IPS-18a (cell line): ENCODE data around the gene HYCC1.
"Not testable (repeated sequence)": the region's sequence is repeated elsewhere in the genome, so short reads cannot be mapped to it uniquely, and the experiment has no call there.

ENCODE experiments used
- H3K27ac ChIP-seq: one replicate; pipeline ENCODE4 v1.5.1; 2013; ENCODE audit warnings: low read length
- H3K27me3 ChIP-seq: one replicate; pipeline ENCODE4 v1.6.1; 2013; ENCODE audit warnings: mild to moderate bottlenecking, low read length; ENCODE audit not compliant: control insufficient read depth, insufficient read depth
- H3K36me3 ChIP-seq: one replicate; pipeline ENCODE4 v1.6.1; 2013; ENCODE audit warnings: low read depth, low read length; ENCODE audit not compliant: control insufficient read depth
- H3K4me1 ChIP-seq: one replicate; pipeline ENCODE4 v1.6.1; 2013; ENCODE audit warnings: low read depth, low read length; ENCODE audit not compliant: control insufficient read depth
- H3K4me3 ChIP-seq: one replicate; pipeline ENCODE4 v1.5.1; 2013; ENCODE audit warnings: low read length
- H3K9ac ChIP-seq: one replicate; pipeline ENCODE4 v1.6.1; 2013; ENCODE audit warnings: mild to moderate bottlenecking, low read length, moderate library complexity
- H3K9me3 ChIP-seq: one replicate; pipeline ENCODE4 v1.6.1; 2013; ENCODE audit warnings: low read depth, low read length; ENCODE audit not compliant: control insufficient read depth

Gene HYCC1

GRCh38 chr7:23035542-23036371 lies 21.8 kb upstream of the HYCC1 start:
- not testable (repeated sequence) for H3K27me3 ChIP-seq, H3K9me3 ChIP-seq, H3K36me3 ChIP-seq, H3K27ac ChIP-seq, H3K4me1 ChIP-seq, H3K9ac ChIP-seq
- peak overlapping the region; percentile 21 for H3K4me3 ChIP-seq

GRCh38 chr7:23027261-23027660 lies 13.3 kb upstream of the HYCC1 start:
- Histone ChIP-seq H3K9ac (no peak overlapping the region), H3K9me3 (no peaks in the 10 kb centered on the region), H3K36me3 (no peaks in the 10 kb centered on the region), H3K4me3 (no peak overlapping the region), H3K27me3 (no peaks in the 10 kb centered on the region), H3K4me1 (no peaks in the 10 kb centered on the region), H3K27ac (no peak overlapping the region)

GRCh38 chr7:23026164-23026563 lies 12.2 kb upstream of the HYCC1 start:
- Histone ChIP-seq H3K36me3 (no peaks in the 10 kb centered on the region), H3K4me3 (no peak overlapping the region), H3K27ac (no peak overlapping the region), H3K9ac (no peak overlapping the region), H3K4me1 (no peaks in the 10 kb centered on the region), H3K9me3 (no peaks in the 10 kb centered on the region), H3K27me3 (no peaks in the 10 kb centered on the region)

- no peaks in the 10 kb centered on the region for H3K4me1 ChIP-seq
- no peak overlapping the region for H3K9ac ChIP-seq
- H3K36me3 ChIP-seq: no peaks in the 10 kb centered on the region
- no peak overlapping the region for H3K4me3 ChIP-seq
- H3K27me3 ChIP-seq: no peaks in the 10 kb centered on the region
- no peak overlapping the region for H3K27ac ChIP-seq
- no peaks in the 10 kb centered on the region for H3K9me3 ChIP-seq
Observed at GRCh38 chr7:23024454-23024853, 10.5 kb upstream of the HYCC1 start.

GRCh38 chr7:23022851-23023250 lies 8.9 kb upstream of the HYCC1 start:
- Histone ChIP-seq H3K27ac (no peak overlapping the region), H3K9ac (no peak overlapping the region), H3K27me3 (no peaks in the 10 kb centered on the region), H3K4me3 (no peak overlapping the region), H3K9me3 (no peaks in the 10 kb centered on the region), H3K36me3 (no peaks in the 10 kb centered on the region), H3K4me1 (peaks cover 6% of the 10 kb centered on the region)

- Histone ChIP-seq H3K27me3 (no peaks in the 10 kb centered on the region), H3K4me3 (no peak overlapping the region), H3K9me3 (no peaks in the 10 kb centered on the region), H3K4me1 (peaks cover 6% of the 10 kb centered on the region), H3K27ac (no peak overlapping the region), H3K9ac (no peak overlapping the region), H3K36me3 (no peaks in the 10 kb centered on the region)
Observed at GRCh38 chr7:23022258-23022769, 8.4 kb upstream of the HYCC1 start.

- Histone ChIP-seq H3K9me3 (no peaks in the 10 kb centered on the region), H3K4me3 (no peak overlapping the region), H3K4me1 (peaks cover 6% of the 10 kb centered on the region), H3K27ac (no peak overlapping the region), H3K27me3 (no peaks in the 10 kb centered on the region), H3K9ac (no peak overlapping the region), H3K36me3 (no peaks in the 10 kb centered on the region)
Observed at GRCh38 chr7:23021596-23021995, 7.7 kb upstream of the HYCC1 start.

- Histone ChIP-seq H3K27me3 (no peaks in the 10 kb centered on the region), H3K36me3 (no peaks in the 10 kb centered on the region), H3K27ac (no peak overlapping the region), H3K4me3 (no peak overlapping the region), H3K4me1 (peaks cover 6% of the 10 kb centered on the region), H3K9me3 (no peaks in the 10 kb centered on the region), H3K9ac (no peak overlapping the region)
Observed at GRCh38 chr7:23020742-23021401, 6.9 kb upstream of the HYCC1 start.

- Histone ChIP-seq H3K4me3 (no peak overlapping the region), H3K36me3 (no peaks in the 10 kb centered on the region), H3K9me3 (no peaks in the 10 kb centered on the region), H3K4me1 (peaks cover 11% of the 10 kb centered on the region), H3K27ac (peak overlapping the region; percentile 15), H3K27me3 (no peaks in the 10 kb centered on the region), H3K9ac (no peak overlapping the region)
Observed at GRCh38 chr7:23018750-23019149, 4.8 kb upstream of the HYCC1 start.

GRCh38 chr7:23017309-23017708 lies 3.4 kb upstream of the HYCC1 start:
- Histone ChIP-seq H3K4me1 (peaks cover 15% of the 10 kb centered on the region), H3K9ac (no peak overlapping the region), H3K9me3 (no peaks in the 10 kb centered on the region), H3K4me3 (no peak overlapping the region), H3K27me3 (no peaks in the 10 kb centered on the region), H3K36me3 (no peaks in the 10 kb centered on the region), H3K27ac (no peak overlapping the region)

GRCh38 chr7:23016345-23017253 lies 2.7 kb upstream of the HYCC1 start:
- Histone ChIP-seq H3K4me3 (no peak overlapping the region), H3K9ac (no peak overlapping the region), H3K27me3 (no peaks in the 10 kb centered on the region), H3K27ac (no peak overlapping the region), H3K36me3 (no peaks in the 10 kb centered on the region), H3K9me3 (no peaks in the 10 kb centered on the region), H3K4me1 (peaks cover 17% of the 10 kb centered on the region)
